NK-92 (cell line): ENCODE measurements around the gene TOMM7.

ENCODE experiments used
- DNase-seq: peaks from one replicate; lab custom pipeline; 2025; ENCODE audit not compliant: unreplicated experiment; lab: John Stamatoyannopoulos, UW

The TOMM7 gene

GRCh38 chr7:22822486-22823141, at the start of gene TOMM7:
Gene TOMM7, minus strand, starts transcription at chr7:22822849. Its CDS starts 70 bp downstream, at chr7:22822779.
- DNase-seq = peak; percentile 42

GRCh38 chr7:22872096-22872807, 49.6 kb upstream of the TOMM7 start:
- DNase-seq = no peak

DNA sequence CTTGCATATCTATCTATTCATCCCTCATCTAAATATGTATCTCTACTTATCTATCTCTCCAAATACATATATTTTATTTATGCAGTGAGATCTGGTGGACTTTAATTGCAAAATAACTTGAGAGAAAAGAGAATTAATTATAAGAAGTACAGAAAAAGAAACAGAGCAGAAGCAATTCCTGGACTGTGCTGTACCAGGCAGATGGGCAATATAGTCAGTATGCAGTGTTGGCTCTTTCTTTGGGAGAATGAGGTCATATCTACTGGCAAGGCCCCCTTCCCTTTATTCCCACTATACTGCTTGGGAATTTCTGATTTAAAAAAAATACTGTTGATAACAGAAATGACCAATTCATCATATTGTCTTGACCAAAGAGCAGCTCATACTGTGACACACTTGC, 49.0 kb upstream of the TOMM7 start:
- DNase-seq = no peak

DNA sequence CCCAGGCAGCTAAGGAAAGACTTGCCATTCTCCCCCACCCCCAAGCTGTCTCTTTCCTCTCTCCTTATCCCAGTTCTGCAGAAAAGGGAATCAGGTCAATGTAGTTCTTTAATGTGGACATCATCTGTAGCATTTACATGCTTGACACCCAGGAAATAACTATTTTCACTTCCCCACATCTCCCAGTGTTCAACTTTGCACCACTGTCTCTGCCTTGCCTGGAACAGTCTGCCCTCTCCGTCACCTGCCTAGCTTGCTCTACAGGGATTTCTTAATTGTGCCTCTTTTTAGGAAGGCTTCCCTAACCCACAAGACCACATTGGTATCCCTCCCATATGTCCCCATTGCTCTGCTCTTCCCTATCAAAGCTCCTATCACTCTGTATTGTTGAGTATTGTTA, 45.9 kb upstream of the TOMM7 start:
- DNase-seq = no peak

GRCh38 chr7:22867589-22867988, 44.9 kb upstream of the TOMM7 start:
- no peak for DNase-seq

- no peak for DNase-seq
These were observed 44.4 kb upstream of the TOMM7 start for GRCh38 chr7:22867003-22867402.

- no peak for DNase-seq
These were observed 42.9 kb upstream of the TOMM7 start for GRCh38 chr7:22865602-22865960.

DNA sequence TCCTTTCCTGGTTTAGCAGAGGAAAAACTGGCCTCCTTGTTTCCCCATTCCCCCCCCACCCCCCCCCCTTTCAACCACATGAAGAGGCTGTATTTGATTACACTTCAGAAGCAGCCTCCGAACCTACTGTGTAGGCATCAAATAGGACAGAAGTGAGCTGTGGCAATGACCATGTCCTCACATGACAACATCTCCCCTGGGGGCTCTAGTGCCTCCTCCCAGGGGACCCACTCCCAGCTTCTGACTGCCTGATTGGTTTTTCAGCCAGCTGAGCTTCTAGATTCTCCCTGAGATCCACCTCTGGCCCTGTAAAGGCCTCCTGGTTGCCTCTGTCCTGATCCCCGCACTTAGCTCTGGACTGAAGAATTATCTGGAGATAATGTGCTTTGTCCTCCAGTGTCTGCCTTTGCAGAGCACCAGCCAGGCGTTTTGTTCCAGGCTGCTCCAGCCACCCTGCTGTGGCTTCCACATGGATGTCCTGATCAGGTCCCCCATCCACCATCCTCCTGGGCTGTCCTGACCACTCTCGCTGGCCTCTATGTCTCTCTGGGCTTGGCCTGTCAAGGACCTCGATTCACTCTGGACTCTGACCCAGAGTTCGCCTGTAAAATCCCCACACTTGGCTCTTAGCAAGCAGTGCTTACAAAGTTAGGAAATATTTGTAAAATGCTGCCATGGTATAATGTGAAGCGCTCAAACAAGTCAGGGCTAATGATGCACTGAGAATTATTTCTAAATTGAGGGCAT, 42.4 kb upstream of the TOMM7 start:
- no peak for DNase-seq

GRCh38 chr7:22864301-22864700, 41.7 kb upstream of the TOMM7 start:
- no peak for DNase-seq

GRCh38 chr7:22863156-22863899, 40.7 kb upstream of the TOMM7 start:
- no peak for DNase-seq

DNA sequence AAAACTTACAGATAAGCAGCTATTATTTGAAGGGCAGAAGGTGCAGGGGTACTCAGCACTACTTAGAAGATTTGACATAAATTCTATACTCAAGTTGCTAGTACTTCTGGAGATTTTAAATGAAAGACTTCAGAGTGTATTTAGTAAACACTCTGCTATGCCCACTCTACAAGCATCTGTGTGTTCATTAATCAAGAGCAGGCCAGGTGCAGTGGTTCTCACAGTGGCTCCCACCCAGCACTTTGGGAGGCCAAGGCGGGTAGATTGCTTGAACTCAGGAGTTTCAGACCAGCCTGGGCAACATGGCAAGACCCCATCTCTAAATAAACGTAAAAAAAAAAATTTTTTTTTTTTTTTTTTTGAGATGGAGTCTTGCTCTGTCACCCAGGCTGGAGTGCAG, 38.9 kb upstream of the TOMM7 start:
- DNase-seq = no peak

DNA sequence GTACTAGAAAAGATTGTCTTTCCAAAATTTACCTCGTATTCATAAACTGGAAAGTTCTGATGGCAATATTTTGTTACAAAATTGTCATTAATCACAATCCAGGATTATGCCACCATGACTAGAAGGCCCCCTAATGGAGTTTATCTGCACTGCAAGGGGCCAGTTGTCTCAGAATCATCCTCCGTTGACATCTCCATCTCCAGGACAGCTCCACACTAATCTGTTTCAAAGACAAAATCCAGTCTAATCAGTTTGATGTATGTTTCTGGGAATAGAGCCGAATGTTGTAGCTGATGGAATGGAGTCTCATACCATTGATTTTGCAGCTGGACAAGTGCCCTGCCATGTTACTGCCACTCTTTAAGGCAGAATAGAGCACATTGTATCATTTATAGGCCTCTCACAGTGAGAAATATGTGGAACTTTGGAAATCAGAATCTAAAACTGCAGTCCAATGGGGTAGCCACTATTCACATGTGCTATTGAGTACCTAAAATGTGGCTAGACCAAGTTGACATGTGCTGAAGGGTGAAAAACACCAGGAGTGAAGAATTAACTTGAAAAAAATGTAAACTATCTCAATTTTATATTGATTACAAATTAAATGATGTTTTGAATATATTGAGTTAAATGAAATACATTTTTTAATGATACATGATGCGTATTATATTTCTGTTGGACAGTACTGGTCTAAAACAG, 38.3 kb upstream of the TOMM7 start:
- no peak for DNase-seq

DNA sequence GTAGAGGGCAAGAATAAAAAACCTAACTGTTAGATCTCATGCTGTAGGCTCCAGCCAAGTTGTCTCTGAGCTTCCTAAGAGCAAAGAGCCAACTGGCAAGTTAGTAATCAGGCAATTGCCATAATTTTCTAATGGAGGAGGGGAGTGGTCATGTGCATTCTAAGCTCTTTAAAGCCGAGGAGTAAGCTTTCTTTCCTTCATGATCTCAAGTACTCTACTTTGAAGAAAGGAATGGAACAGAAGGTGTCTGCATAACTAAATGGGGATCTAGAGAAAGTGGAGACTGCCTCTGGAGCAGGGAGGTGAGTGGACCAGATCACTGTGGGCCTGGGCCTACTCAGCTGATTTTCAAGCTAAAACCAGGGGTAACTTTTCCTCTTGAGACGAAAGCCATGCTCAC, 37.7 kb upstream of the TOMM7 start:
- DNase-seq = no peak

- DNase-seq = no peak
These were observed 37.1 kb upstream of the TOMM7 start for GRCh38 chr7:22859641-22860290.

- no peak for DNase-seq
These were observed 36.3 kb upstream of the TOMM7 start for GRCh38 chr7:22858640-22859561.

- no peak for DNase-seq
These were observed 35.6 kb upstream of the TOMM7 start for GRCh38 chr7:22858274-22858639.

DNA sequence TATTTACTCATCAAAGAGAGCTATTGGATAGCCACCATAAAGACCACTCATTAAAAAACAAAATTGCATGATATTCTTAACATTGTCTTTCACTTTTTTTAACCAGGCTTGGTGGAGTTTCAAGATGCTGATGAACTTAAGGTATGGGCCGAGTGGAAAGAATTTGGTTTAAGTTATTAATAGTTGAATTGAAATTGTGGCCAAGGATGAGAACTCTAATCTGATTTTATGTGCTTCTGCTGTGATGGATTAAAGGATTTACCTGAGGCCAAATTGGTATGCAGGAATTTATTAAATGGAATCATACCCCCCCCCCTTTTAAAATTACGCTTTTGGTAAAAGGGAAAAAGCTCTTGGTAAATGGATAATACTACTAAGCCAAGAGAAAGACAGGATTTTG, 33.8 kb upstream of the TOMM7 start:
- DNase-seq = no peak

DNA sequence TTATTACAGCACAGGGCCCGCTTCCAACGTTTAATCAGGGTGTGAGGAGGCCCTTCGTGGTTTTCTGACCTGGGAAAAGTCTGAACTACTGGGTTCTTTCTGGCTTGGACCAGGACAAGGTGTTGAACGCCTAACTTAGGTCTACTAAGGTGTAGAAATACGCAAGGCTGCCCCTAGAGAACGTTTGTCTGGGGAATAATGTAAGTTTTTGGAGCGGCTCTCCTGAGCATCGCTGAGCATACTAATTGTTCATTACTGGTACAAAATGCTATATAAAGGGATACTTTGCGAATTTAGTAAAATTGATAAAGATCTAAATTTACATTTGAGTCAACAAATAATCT, 32.4 kb upstream of the TOMM7 start:
- no peak for DNase-seq
